HG03565 (cell line): ENCODE results near the gene PTGER2.

ENCODE experiments used
- ATAC-seq: cut with Tn5 transposase; IDR thresholded peaks from one replicate; pipeline ENCODE4 v1.9.1; 2021; ENCODE audit warnings: mild to moderate bottlenecking, moderate library complexity; ENCODE audit not compliant: unreplicated experiment

Gene PTGER2

DNA sequence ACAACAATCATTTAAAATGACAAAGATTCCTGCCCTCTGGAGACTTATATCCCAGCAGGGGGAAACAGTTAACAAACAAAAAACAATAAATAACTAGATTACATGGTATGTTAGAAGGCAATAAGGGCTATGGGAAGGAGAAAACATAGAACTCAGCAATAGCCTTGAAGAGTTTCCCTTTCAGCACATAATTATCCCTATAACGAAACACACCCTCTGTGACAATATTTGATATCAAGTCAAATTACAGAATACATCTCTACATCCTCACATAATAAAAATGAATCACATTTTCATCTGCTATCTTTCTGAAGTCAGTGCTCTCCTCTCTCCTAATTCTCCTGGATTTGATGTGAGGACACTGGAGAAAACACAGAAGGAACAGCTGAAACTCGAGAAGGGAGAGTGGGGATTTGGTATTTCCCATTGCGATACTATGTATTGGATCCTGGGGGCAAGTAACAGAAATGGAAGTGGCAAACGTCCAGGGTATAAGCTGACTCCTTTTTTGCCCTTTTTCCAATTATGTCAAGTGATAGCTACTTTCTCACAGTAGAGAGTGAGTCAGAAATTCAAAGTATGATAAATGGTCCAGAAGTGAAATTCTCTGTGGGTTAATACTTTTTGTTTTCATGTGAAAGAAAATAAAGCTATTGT lies 9.7 kb upstream of the PTGER2 start:
- no peak for ATAC-seq

GRCh38 chr14:52305014-52305413 lies 9.1 kb upstream of the PTGER2 start:
- ATAC-seq: no peak

- ATAC-seq: no peak
Measured at GRCh38 chr14:52307376-52307775, 6.7 kb upstream of the PTGER2 start.

DNA sequence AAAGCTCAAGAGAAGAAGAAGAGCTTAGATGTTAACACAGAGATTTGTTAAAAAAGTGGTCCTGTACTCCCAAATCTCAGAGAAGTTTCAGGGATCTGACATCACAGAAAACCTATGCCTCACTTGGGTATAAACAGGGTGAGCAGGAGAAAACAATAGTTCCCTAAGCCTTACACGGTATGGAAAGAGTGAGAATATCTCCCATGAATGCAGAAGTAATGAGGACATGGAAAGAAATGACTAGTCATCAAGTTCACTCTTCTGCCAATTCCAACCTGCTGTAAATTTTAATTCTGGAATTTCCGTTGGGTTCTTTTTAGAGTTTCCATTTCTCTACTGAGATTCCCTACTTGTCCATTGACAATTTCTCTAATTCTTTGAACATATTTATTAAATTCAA lies 6.2 kb upstream of the PTGER2 start:
- no peak for ATAC-seq

DNA sequence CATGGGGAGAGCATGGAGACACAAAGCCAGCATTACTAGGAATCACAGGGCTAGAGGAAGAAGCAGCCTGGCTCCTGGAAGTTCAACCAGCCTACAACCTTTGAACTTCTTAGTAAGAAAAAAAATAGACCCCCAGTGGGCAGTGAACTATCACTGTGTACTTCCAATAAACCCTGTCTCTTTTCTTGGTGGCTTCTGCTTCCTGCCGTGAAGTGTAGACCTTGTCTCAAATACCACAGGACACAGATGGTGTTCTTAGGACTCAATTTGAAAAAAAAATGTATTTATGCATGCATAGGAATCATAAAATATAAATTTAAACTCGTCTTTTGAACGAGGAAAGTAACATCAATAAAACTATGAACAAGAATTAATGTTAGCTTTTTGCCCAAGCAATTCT lies 3.6 kb upstream of the PTGER2 start:
- ATAC-seq: no peak

GRCh38 chr14:52312931-52313355 lies 1.2 kb upstream of the PTGER2 start:
- no peak for ATAC-seq

DNA sequence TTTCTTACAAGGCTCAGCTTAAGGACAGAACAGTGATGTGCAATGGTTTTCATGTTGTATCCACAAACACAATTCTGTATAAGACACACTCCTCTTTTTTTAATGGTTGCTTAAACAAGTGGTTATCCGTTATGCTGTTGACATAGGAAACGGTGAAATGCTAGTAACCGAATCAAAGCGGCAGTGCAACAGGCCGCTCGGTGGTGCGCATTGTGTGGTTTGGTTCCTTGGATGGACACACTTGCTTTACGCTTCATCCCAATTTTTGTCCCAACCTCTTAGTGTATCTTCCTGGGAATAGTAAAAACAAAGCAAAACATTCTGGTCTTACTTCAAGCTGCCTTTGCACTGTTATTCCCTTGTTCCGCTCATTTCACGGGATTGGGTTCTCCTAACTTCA lies 650 bp upstream of the PTGER2 start:
- no peak for ATAC-seq

- no peak for ATAC-seq
Measured at GRCh38 chr14:52314595-52315354, 663 bp downstream of the PTGER2 start.

GRCh38 chr14:52315355-52315718 lies 1.2 kb downstream of the PTGER2 start:
- ATAC-seq: no peak

DNA sequence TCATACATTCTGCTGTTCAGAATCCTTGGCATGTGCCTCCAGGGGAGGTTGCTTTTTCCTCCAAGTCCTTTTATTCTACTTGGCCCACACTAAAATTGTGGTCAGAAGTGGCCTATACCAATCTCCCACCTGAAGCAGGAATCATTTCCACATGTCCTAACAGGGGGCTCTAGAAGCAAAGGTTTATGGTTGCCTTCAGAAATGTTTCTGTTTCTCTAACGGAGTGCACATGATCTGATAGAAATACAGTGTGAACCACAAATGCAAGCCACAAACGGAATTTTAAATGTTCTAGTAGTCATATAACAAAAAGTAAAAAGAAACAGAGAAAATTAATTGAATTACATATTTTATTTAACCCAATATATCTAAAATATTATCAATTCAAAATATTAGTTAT lies 4.0 kb downstream of the PTGER2 start:
- no peak for ATAC-seq

- no peak for ATAC-seq
Measured at GRCh38 chr14:52318826-52319645, 4.9 kb downstream of the PTGER2 start.

GRCh38 chr14:52319919-52320318 lies 5.8 kb downstream of the PTGER2 start:
- ATAC-seq: no peak

DNA sequence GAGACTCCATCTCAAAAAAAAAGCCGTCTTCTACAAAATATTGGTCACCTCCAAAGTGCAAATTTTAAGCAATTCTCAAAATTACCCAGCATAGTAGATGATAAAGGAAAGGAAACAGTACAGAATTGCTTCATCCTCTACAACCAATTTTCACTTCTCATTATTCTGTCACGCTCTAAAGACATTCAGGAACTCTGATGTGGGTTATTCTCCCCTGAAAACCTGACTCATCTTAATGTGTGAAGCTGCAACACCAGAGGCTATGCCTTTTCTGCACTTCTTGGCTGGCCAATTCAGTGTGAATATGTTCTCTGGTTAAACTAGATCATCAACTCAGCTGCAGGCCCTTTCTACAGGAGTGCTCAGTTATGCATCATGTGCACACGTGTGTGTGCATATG lies 11.0 kb downstream of the PTGER2 start:
- ATAC-seq: peak; percentile 95

GRCh38 chr14:52325630-52326029 lies 11.5 kb downstream of the PTGER2 start:
- no peak for ATAC-seq

DNA sequence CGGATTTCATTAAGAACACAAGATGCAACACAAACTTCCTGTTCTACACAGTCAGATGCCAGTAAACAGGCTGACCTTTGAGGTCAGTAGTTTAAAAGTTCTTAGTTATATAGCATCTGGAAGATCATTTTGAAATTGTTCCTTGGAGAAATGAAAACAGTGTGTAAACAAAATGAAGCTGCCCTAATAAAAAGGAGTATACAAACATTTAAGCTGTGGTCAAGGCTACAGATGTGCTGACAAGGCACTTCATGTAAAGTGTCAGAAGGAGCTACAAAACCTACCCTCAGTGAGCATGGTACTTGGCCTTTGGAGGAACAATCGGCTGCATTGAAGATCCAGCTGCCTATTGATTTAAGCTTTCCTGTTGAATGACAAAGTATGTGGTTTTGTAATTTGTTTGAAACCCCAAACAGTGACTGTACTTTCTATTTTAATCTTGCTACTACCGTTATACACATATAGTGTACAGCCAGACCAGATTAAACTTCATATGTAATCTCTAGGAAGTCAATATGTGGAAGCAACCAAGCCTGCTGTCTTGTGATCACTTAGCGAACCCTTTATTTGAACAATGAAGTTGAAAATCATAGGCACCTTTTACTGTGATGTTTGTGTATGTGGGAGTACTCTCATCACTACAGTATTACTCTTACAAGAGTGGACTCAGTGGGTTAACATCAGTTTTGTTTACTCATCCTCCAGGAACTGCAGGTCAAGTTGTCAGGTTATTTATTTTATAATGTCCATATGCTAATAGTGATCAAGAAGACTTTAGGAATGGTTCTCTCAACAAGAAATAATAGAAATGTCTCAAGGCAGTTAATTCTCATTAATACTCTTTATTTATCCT lies 13.5 kb downstream of the PTGER2 start:
- ATAC-seq: no peak

DNA sequence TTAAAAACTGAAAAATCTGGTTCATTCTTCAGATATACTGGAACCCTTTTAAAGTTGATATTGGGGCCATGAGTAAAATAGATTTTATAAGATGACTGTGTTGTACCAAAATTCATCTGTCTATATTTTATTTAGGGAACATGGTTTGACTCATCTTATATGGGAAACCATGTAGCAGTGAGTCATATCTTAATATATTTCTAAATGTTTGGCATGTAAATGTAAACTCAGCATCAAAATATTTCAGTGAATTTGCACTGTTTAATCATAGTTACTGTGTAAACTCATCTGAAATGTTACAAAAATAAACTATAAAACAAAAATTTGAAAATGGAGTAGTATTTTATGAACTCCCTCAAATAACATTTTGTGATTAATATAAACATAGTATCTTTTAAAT lies 14.2 kb downstream of the PTGER2 start:
- ATAC-seq: no peak

- no peak for ATAC-seq
Measured at GRCh38 chr14:52329678-52330369, 15.7 kb downstream of the PTGER2 start.

DNA sequence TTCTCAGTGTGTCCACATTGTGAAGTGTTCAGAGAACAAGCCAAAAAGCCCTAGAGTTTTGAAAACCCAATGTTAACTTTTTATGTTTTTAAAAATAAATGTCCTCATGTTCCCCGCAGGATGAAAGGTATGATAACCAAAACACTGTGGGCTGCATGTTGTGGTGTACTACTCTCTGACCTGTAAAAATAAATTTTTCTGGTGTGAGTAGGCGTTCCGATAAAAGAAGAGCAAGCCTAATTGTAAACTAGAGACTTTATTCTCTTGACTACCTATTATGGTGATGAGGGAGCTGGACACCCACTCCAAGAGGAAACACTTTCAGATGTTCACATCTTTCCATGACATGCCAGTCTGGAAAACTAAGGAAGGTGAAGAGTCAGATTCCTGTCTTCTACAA lies 18.2 kb downstream of the PTGER2 start:
- no peak for ATAC-seq

- ATAC-seq: no peak
Measured at GRCh38 chr14:52333108-52333507, 19.0 kb downstream of the PTGER2 start.
